ENCODE data around the gene ZNF804B.

ZNF804B gene

DNA sequence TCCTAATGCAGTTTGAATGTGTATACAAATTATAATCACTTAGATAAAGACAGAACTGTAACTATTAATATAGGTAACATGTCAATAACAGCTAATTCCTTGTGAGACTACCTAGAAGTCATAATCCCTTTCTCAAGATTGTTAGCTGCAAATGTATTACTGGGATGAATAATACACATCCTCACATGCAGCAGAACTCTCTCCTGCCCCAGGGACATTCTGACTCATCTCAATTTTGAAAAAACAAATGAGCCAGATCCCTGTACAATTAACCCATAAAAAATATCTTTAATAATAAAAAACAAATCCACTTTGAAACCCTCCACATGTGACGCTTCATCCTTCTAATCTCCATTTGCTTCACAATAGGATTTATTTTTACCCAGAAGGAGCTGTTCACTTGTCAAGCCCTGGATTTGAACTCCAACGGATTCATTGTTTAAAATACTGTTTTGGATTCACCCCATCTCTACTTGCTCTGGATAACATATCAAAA lies 464.4 kb downstream of the ZNF804B start:
- no peak for TF ChIP-seq CTCF (IDR thresholded peaks at IDR 0.05)

DNA sequence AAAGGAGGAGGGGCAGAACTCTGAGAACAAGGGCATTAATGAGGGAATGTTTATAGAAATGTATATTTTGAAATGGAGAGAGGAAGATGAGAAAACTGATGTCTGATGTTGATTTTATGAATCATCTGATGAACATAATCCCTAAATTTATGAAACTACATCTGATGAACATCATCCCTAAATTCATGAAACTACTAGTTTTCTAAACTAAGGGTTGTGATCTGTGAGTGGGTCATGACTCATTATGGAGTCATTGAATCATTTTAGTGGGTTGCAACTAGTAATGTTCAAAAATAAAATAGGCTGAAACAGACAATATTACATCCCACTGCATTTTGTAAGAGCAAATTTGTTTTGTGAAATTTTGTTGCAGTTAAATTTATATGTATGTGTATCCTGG lies 478.7 kb downstream of the ZNF804B start:
- no peak for TF ChIP-seq CTCF (IDR thresholded peaks at IDR 0.05)

GRCh38 chr7:89246196-89246595 lies 486.7 kb downstream of the ZNF804B start:
- no peak for TF ChIP-seq CTCF (IDR thresholded peaks at IDR 0.05)

- no peak for TF ChIP-seq CTCF (IDR thresholded peaks at IDR 0.05)
These were observed 487.7 kb downstream of the ZNF804B start for GRCh38 chr7:89247207-89247606.

DNA sequence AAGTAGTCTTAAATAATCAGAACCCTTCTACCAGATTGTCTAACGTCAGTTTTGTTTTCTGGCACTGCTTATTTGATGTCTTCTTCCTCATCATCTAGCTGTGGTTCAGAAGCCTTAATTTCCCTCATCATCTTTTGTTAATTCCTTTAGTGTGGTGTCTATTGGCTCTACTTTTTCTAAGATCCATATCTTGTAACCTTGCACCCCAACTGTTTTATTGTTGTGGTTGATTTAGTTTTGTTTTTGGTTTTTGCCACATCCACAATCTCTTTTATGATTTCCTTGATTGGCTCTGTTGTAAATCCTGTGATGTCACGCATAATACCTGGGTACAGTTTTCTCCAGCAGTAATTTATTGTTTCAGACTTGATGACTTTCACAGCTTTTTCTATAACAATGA lies 499.6 kb downstream of the ZNF804B start:
- no peak for TF ChIP-seq CTCF (IDR thresholded peaks at IDR 0.05)

GRCh38 chr7:89264126-89264525 lies 504.6 kb downstream of the ZNF804B start:
- TF ChIP-seq CTCF (IDR thresholded peaks at IDR 0.05), result no peak

- TF ChIP-seq CTCF (IDR thresholded peaks at IDR 0.05), result no peak
These were observed 506.1 kb downstream of the ZNF804B start for GRCh38 chr7:89265631-89266030.

- no peak for TF ChIP-seq CTCF (IDR thresholded peaks at IDR 0.05)
These were observed 523.8 kb downstream of the ZNF804B start for GRCh38 chr7:89283302-89283701.

Measured in LNCAP (cell line).